Stimulated activated CD8-positive, alpha-beta memory T cell treated with anti-CD3 and anti-CD28 coated beads, Interleukin-7, amount 100 ng/mL, for 1 hour (primary cell): Measurements from ENCODE around the gene STK16.
"Not testable (repeated sequence)": the region's sequence is repeated elsewhere in the genome, so short reads cannot be mapped to it uniquely, and the experiment has no call there.

Source experiments
- DNase-seq, 2 donors: peaks; one replicate each; pipeline ENCODE4 v3.0.0-alpha.2; 2020; ENCODE audit warnings: low read depth in 2 of 2

The STK16 gene

GRCh38 chr2:219243291-219243761 lies 2.0 kb upstream of the STK16 start:
- DNase-seq = no peak

DNA sequence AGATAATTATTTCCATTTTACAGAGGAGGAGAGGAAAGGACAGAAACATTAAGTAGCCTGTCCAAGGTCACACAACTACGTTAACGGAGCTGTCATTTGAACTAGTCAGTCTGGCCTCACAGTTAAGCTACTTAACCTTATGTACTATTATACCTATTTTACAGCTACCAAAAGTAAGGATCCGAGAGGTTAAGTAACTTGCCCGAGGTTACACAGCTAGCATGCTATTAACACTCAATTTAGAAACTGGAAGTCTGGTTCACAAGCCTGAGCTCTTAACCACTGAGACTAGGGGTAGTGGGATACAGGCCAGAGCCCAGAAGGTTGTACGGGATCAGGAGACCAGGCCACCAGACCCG lies 511 bp upstream of the STK16 start:
- no peak for DNase-seq

GRCh38 chr2:219245899-219246230 lies 586 bp downstream of the STK16 start:
- no peak for DNase-seq

- DNase-seq = no peak
Measured at GRCh38 chr2:219246559-219246958, 1.3 kb downstream of the STK16 start.

GRCh38 chr2:219247678-219248642 lies 2.7 kb downstream of the STK16 start:
- no peak for DNase-seq

DNA sequence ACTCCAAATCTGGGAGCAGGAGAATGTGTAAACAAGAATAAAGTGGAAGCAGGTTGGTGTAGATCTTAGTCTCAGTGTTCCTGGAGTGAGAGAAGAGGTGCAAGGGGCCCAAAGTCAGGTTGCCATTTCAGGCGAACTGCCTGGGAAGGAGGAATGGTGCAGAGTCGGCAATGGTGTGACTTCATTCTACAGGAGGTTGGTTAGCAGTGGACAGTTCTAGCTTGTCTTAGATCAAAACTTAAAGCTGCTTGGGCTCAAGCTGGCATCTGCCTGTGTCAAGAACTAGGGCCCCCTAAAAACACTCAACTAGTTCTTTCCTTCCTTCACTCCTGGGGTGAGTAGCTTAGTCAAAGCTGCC lies 3.5 kb downstream of the STK16 start:
- no peak for DNase-seq

DNA sequence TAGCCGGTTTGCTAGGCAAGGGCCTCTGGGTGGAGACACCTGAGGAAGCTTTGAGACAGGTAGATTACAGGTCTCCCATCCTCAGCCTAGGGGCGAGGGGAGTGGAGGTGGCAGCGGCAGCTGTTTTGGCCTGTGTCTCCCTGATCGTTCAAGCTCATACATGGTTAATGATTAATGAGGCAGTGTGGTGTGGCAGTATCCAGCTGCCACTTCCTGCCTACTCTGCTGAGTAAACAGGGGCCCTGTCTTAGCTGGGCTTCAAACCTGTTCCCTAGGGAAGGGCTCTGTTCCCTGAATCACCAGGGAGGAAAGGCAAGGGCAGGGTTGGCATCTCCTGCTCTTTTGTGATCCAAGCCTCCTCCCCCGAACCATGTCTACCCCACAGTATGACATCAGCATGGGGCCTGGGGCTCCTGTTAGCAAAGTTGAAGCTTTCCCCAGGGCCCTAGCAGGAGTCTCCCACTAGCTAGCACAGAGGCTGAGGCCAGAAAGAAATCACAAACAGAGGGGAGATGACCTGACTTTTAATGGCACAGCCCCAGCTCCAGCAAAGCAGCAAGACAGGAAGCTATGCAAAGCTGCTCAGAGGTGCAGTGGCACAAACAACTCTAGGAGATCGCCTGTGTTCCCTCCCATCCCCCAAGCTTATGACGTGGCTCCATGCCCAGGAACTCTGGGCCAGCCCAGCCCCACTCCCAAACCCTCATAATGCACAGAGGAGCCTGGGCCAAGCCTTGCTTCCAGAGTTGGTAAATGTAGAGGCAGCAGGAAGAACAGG lies 4.1 kb downstream of the STK16 start:
- DNase-seq = no peak

DNA sequence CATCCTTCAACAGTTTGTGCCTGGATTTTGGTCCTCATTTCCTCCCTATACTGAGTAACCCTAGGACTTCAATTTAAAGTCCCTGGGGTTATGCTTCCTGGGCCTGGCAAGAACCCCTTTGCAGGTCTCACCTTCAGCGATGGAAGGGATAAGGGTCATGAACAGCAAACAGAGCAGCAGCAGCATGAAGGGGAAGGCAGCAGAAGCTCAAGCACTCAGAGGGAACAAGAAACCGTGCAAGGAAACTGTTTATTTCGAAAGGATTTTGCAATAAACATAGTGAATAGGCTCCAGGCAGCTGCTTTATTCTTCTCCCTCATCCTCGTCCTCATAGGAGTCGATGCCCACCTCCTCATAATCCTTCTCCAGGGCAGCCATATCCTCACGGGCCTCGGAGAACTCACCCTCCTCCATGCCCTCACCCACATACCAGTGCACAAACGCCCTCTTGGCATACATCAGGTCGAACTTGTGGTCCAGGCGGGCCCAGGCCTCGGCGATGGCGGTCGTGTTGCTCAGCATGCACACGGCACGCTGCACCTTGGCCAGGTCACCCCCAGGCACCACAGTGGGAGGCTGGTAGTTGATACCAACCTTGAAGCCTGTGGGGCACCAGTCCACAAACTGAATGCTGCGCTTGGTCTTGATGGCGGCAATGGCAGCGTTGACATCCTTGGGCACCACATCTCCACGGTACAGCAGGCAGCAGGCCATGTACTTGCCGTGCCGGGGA lies 4.9 kb downstream of the STK16 start:
- no peak for DNase-seq

- no peak for DNase-seq
Measured at GRCh38 chr2:219251656-219252055, 6.4 kb downstream of the STK16 start.

- DNase-seq = no peak
Measured at GRCh38 chr2:219252084-219252483, 6.8 kb downstream of the STK16 start.

DNA sequence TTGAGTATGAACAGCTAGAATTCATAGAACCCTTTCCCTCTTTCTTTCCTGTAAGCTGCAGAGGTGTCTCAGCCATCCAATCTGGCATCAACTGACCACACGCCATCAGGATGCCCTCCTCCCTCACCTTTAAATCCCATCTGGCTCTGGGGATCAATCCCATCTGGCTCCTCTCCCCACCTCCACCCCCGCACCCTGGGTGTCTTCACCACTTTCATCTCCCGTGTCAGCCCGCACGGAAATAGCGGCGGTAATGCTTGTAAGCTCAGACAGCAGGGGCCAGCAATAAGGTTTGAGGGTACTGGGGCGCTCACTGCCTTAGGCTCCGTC lies 7.3 kb downstream of the STK16 start:
- DNase-seq = no peak

DNA sequence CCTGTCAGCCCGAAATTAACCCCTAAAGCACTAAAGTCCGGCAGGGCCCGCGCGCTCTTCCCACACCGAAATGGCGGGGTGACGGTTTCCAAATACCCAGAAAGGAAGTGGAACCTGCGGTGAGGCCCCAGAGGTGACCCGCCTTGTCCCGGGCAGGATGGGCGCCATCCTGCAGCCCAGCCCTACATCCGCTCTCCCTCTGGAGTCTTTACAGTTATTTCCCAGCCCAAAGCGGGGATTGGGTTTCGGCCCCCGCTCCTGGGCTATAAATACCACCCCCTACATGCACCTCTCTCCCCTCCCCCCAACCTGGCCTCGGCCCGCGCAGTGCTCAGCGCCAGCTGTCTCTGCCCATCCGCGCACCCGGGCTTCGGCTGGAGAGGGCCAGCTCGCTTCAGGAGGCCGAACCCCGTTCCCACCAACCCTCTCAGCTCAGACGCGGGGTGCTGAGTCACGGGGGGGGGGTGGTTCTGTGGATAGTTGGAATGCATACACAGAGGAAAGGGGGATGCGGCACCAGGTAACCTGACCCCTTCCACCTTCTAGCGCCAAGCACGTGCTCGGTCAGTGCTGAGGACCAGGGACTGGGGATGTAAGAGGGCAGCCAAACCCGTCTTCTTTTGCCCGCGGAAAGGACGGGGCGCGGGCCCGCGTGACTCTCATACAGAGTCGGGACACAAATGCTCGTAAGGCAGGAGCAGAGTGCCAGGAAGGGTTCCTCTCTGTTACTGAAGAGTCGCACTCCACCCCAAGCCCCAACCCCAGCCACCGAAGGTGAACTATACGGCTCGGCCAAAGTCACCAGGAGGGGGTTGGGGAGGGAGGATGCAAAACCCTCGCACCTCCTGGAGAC lies 7.8 kb downstream of the STK16 start, which contains the start of gene TUBA4B:
TUBA4B (plus strand) TSS at position 344 of the 853 bp plus-strand sequence; CDS start at position 509, 165 bp downstream.
- no peak for DNase-seq

GRCh38 chr2:219253753-219254589 lies 8.7 kb downstream of the STK16 start, which contains the start of gene TUBA4A:
Gene TUBA4A (minus strand): TSS chr2:219253918. CDS start chr2:219253858, 60 bp downstream.
- DNase-seq = peak; percentile 80 to 84

DNA sequence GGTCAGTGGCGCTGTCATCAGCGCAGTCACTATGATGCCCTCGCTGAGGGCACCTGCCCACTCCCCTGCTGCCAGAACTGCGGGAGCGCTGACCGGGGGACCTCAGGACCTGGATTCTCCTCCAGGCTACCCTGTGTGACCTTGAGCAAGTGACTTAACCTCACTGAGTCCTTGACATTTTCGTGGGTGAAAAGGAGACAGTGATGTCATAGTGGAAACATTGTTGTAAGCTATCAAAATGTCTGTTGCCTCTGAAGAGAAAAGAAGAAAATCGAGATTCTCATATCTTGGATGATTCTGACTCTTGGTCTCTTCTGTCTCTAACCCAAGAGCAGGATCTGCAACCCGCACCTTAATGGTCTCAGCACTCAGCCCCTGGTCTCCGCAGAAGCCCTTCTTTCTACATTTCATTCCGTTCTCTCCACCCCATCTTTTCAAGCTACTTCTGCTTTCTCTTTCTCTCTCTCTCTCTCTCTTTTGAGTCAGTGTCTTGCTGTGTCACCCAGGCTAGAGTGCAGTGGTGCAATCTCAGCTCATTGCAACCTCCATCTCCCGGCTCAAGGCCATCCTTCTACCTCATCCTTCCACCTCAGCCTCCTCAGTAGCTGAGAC lies 9.4 kb downstream of the STK16 start:
- DNase-seq = no peak

DNA sequence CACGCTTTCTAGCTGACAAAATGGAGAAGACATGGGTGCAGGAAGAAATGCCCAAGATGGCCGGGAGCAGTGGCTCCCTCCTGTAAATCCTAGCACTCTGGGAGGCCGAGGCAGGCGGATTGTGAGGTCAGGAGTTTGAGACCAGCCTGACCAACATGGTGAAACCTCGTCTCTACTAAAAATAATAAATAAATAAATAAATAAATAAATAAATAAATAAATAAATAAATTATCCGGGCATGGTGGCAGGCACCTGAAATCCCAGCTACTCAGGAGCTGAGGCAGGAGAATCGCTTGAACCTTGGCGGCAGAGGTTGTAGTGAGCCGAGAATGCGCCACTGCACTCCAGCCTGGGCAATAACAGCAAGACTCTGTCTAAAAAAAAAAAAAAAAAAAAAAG lies 13.7 kb downstream of the STK16 start:
- not testable (repeated sequence) for DNase-seq

DNA sequence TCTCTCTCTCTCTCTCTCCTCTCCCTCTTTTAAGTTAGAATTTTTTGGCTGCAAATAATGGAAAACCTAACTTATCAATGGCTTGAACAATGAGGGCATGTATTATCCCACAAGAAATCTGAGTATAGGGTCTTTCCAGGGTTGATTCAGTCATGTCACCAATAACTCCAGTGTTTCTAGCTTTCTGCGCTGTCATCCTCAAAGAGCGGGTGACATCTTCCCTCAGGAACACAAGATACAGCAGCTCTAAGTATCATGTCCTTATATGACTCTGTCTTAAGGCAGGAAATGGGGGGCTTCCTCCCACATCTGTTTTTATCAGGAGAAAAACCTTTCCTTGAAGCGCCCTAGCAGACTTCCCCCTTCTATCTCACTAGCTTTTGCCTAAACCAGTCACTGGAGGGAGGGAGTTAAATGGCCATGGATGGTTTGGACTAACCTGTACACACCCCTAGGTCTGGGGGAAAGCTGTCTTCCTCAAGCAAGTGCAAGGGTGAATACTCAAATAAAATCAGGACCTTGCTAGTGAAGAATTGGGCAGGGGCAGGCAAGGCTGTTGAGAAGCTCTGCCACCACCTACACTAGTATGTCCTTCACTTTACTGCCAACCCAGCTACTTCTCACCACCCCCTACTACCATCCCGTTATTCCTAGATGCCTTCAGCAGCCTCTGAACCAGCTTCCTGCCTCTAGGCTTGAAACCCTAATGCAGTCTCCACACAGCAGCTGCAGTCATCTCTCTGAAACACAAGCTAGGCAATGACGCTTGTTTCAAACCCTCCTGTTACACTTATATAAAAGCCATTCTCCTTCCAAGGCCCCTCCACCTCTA lies 16.0 kb downstream of the STK16 start:
- DNase-seq = no peak

- DNase-seq = no peak
Measured at GRCh38 chr2:219266232-219266631, 21.0 kb downstream of the STK16 start.

- DNase-seq = no peak
Measured at GRCh38 chr2:219266886-219267285, 21.6 kb downstream of the STK16 start.

- DNase-seq = no peak
Measured at GRCh38 chr2:219268294-219268693, 23.0 kb downstream of the STK16 start.
